ENCODE results near the gene CACTIN. TPM values are rescaled to one million over a fixed set of nuclear protein-coding genes. Genes with fewer than 3 reads are reported as not detected.
A peak's percentile ranks its signal among the peaks of the same experiment; 100 is the strongest.

Gene CACTIN
- total RNA-seq, 1 donor from 2014 or later: 26.7 TPM

DNA sequence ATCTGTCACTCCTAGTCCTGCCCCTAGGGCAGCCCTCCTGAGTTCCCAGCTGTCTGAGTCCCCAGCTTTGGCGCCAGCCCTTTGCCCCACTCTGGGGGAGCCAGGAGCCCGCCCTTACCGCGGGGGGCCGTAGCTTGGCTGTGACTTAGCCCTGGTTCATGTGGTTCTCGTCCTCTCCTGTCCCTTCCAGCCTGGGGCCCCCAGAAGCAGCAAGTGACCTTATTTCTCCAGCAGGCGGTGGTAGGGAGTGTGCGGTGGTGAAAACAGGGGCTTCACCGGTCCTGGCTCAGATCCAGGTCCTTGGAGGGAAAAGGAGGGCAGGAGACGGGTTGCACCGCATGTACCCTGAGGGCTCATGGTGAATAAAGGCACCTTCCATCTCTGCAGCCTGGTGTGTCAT, 33.4 kb downstream of the CACTIN start:
- H2AFZ ChIP-seq (ENCODE audit: low read depth, low read length): no peak overlapping the region
- no peak overlapping the region for H3K4me3 ChIP-seq (ENCODE audit: insufficient read depth, low read depth, low read length)
- H3K4me3 Mint-ChIP-seq (ENCODE audit: unreplicated experiment): no peak overlapping the region
- no peak overlapping the region for H3K27ac Mint-ChIP-seq (ENCODE audit: unreplicated experiment)
- no peak overlapping the region for H3K9ac ChIP-seq (ENCODE audit: low read length)
- no peaks in the 10 kb centered on the region for H3K79me2 ChIP-seq (ENCODE audit: insufficient read depth, low read length)
- H3K4me1 Mint-ChIP-seq (ENCODE audit: low read depth, unreplicated experiment): no peaks in the 10 kb centered on the region
- TF ChIP-seq EZH2 (IDR thresholded peaks at IDR 0.05; ENCODE audit: insufficient read depth, low read length): no peak
- TF ChIP-seq, protein P1, sequence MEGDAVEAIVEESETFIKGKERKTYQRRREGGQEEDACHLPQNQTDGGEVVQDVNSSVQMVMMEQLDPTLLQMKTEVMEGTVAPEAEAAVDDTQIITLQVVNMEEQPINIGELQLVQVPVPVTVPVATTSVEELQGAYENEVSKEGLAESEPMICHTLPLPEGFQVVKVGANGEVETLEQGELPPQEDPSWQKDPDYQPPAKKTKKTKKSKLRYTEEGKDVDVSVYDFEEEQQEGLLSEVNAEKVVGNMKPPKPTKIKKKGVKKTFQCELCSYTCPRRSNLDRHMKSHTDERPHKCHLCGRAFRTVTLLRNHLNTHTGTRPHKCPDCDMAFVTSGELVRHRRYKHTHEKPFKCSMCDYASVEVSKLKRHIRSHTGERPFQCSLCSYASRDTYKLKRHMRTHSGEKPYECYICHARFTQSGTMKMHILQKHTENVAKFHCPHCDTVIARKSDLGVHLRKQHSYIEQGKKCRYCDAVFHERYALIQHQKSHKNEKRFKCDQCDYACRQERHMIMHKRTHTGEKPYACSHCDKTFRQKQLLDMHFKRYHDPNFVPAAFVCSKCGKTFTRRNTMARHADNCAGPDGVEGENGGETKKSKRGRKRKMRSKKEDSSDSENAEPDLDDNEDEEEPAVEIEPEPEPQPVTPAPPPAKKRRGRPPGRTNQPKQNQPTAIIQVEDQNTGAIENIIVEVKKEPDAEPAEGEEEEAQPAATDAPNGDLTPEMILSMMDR (IDR thresholded peaks at IDR 0.05; ENCODE audit: insufficient read depth, low read depth, low read length): no peak
- FAIRE-seq: no peak
- no peaks in the 10 kb centered on the region for H3K9me3 ChIP-seq (ENCODE audit: insufficient read depth, low read depth, low read length)
- H3K36me3 Mint-ChIP-seq (ENCODE audit: low read depth, unreplicated experiment): peaks cover 5% of the 10 kb centered on the region
- no peaks in the 10 kb centered on the region for H3K36me3 ChIP-seq (ENCODE audit: insufficient read depth, low read length)
- H3K27ac ChIP-seq (ENCODE audit: low read depth, low read length): no peak overlapping the region
- H3K27me3 Mint-ChIP-seq (ENCODE audit: low read depth, unreplicated experiment): peaks cover 36% of the 10 kb centered on the region
- H3K27me3 ChIP-seq (ENCODE audit: insufficient read depth, low read length): no peaks in the 10 kb centered on the region
- no peaks in the 10 kb centered on the region for H3K9me3 Mint-ChIP-seq (ENCODE audit: unreplicated experiment)
- no peak overlapping the region for H3K4me2 ChIP-seq (ENCODE audit: low read length)
- DNase-seq (ENCODE audit: low read depth): no peak
- no peaks in the 10 kb centered on the region for H3K4me1 ChIP-seq (ENCODE audit: insufficient read depth, low read length)
- H4K20me1 ChIP-seq (ENCODE audit: insufficient read depth, low read length): no peaks in the 10 kb centered on the region

DNA sequence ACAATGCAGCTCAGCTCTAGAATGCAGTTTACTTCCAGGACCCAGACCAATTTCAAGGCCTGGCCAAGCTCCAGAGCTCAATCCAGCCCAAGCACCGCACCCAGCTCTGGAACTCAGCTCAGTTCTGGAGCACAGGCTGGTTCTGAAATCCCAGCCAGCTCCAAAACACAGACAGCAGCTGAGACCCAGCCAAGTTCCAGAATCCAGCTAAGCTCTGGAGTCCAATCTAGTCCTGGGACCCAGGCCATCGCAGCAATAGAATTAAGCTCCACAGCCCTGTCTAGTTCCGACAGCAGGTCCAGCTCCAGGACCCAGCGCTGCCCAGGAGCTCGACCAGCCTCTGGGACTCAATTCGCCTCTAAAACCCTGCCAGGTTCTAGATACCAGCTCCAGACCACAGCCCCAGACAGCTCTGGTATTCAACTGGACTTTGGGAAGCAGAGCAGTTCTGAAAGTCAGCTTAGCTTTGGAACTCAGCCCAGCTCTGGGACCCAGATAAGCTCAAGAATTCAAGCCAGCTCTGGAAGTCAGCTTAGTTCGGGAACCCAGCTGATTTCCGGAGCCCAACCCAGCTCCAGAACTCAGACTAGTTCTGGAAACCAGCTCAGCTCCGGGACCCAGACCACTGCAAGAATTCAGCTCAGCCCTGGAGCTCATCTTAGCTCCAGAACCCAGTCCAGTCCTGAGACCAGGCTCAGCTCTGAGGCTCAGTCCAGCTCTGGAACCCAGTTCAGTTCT, 34.5 kb downstream of the CACTIN start:
- no peaks in the 10 kb centered on the region for H3K4me1 Mint-ChIP-seq (ENCODE audit: low read depth, unreplicated experiment)
- Histone ChIP-seq H4K20me1 (ENCODE audit: insufficient read depth, low read length) (no peaks in the 10 kb centered on the region), H3K4me1 (ENCODE audit: insufficient read depth, low read length) (no peaks in the 10 kb centered on the region), H3K27ac (ENCODE audit: low read depth, low read length) (no peak overlapping the region), H3K36me3 (ENCODE audit: insufficient read depth, low read length) (no peaks in the 10 kb centered on the region), H3K4me3 (ENCODE audit: insufficient read depth, low read depth, low read length) (no peak overlapping the region), H3K79me2 (ENCODE audit: insufficient read depth, low read length) (no peaks in the 10 kb centered on the region), H3K9me3 (ENCODE audit: insufficient read depth, low read depth, low read length) (no peaks in the 10 kb centered on the region), H3K4me2 (ENCODE audit: low read length) (no peak overlapping the region), H2AFZ (ENCODE audit: low read depth, low read length) (no peak overlapping the region), H3K27me3 (ENCODE audit: insufficient read depth, low read length) (no peaks in the 10 kb centered on the region), H3K9ac (ENCODE audit: low read length) (no peak overlapping the region)
- no peak for TF ChIP-seq EZH2 (IDR thresholded peaks at IDR 0.05; ENCODE audit: insufficient read depth, low read length)
- TF ChIP-seq, protein P1 (IDR thresholded peaks at IDR 0.05; ENCODE audit: insufficient read depth, low read depth, low read length): no peak
- H3K36me3 Mint-ChIP-seq (ENCODE audit: low read depth, unreplicated experiment): peaks cover 3% of the 10 kb centered on the region
- H3K27ac Mint-ChIP-seq (ENCODE audit: unreplicated experiment): no peak overlapping the region
- FAIRE-seq (no peak), DNase-seq (ENCODE audit: low read depth) (no peak)
- no peaks in the 10 kb centered on the region for H3K9me3 Mint-ChIP-seq (ENCODE audit: unreplicated experiment)
- H3K4me3 Mint-ChIP-seq (ENCODE audit: unreplicated experiment): peak overlapping the region; percentile 50
- H3K27me3 Mint-ChIP-seq (ENCODE audit: low read depth, unreplicated experiment): peaks cover 36% of the 10 kb centered on the region

DNA sequence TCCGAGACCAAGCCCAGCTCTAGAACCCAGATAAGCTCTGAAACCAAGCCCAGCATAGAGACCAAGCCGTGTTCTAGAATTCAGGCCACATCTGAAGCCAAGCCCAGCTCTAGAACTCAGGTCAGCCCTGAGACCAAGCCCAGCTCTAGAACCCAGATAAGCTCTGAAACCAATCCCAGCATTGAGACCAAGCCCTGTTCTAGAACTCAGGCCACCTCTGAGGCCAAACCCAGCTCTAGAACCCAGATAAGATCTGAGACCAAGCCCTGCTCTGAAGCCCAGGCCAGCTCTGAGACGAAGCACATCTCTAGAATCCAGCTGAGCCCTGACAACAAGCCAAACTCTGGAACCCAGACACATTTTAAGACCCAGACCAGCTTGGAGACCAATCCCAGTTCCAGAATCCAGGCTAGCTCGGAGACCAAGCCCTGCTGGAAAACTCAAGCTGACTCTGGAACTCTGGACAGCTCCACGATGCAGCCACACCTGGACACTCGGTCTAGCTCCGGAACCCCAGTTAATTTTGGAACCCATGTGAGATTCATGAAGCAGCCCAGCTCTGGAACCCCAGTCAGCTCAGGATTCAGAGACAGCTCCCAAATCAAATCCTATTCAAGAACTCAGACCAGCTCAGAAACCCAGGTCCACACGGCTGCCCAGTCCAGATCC, 35.5 kb downstream of the CACTIN start:
- no peaks in the 10 kb centered on the region for H3K4me1 Mint-ChIP-seq (ENCODE audit: low read depth, unreplicated experiment)
- no peak overlapping the region for H3K4me3 ChIP-seq (ENCODE audit: insufficient read depth, low read depth, low read length)
- TF ChIP-seq EZH2 (IDR thresholded peaks at IDR 0.05; ENCODE audit: insufficient read depth, low read length): no peak
- TF ChIP-seq, protein P1 (IDR thresholded peaks at IDR 0.05; ENCODE audit: insufficient read depth, low read depth, low read length): no peak
- DNase-seq (ENCODE audit: low read depth) (no peak), FAIRE-seq (no peak)
- H3K27ac ChIP-seq (ENCODE audit: low read depth, low read length): no peak overlapping the region
- H3K4me2 ChIP-seq (ENCODE audit: low read length): no peak overlapping the region
- H3K9ac ChIP-seq (ENCODE audit: low read length): no peak overlapping the region
- no peak overlapping the region for H3K4me3 Mint-ChIP-seq (ENCODE audit: unreplicated experiment)
- no peaks in the 10 kb centered on the region for H3K79me2 ChIP-seq (ENCODE audit: insufficient read depth, low read length)
- H3K27me3 Mint-ChIP-seq (ENCODE audit: low read depth, unreplicated experiment): peaks cover 38% of the 10 kb centered on the region
- no peaks in the 10 kb centered on the region for H4K20me1 ChIP-seq (ENCODE audit: insufficient read depth, low read length)
- no peaks in the 10 kb centered on the region for H3K36me3 ChIP-seq (ENCODE audit: insufficient read depth, low read length)
- no peak overlapping the region for H3K27ac Mint-ChIP-seq (ENCODE audit: unreplicated experiment)
- no peaks in the 10 kb centered on the region for H3K27me3 ChIP-seq (ENCODE audit: insufficient read depth, low read length)
- no peaks in the 10 kb centered on the region for H3K9me3 ChIP-seq (ENCODE audit: insufficient read depth, low read depth, low read length)
- no peak overlapping the region for H2AFZ ChIP-seq (ENCODE audit: low read depth, low read length)
- H3K36me3 Mint-ChIP-seq (ENCODE audit: low read depth, unreplicated experiment): peaks cover 3% of the 10 kb centered on the region
- H3K9me3 Mint-ChIP-seq (ENCODE audit: unreplicated experiment): no peaks in the 10 kb centered on the region
- H3K4me1 ChIP-seq (ENCODE audit: insufficient read depth, low read length): peaks cover 3% of the 10 kb centered on the region

All from astrocyte (in vitro differentiated cells and primary cell).